H9 (cell line): ENCODE results near the gene FHOD3. TPM values are rescaled to one million over a fixed set of nuclear protein-coding genes. Genes with fewer than 3 reads are reported as not detected.

Experiments
- DNase-seq: peaks from one replicate; pipeline ENCODE4 v3.0.0-alpha.2; 2017
- H2AFZ ChIP-seq: one replicate; pipeline ENCODE4 v1.6.1; 2013; ENCODE audit warnings: mild to moderate bottlenecking, low read length, control low read depth, moderate library complexity
- H2AK5ac ChIP-seq: 2 replicates; pipeline ENCODE4 v1.6.1; 2013; ENCODE audit warnings: low read length, control low read depth, mixed read lengths; ENCODE audit not compliant: insufficient read length
- H2BK120ac ChIP-seq: one replicate; pipeline ENCODE4 v1.6.1; 2013; ENCODE audit warnings: low read depth, mild to moderate bottlenecking, low read length, control low read depth, inconsistent platforms; ENCODE audit not compliant: poor library complexity, severe bottlenecking
- H2BK12ac ChIP-seq: 2 replicates; pipeline ENCODE4 v1.6.1; 2013; ENCODE audit warnings: low read length, control low read depth, mixed read lengths, low read depth; ENCODE audit not compliant: insufficient read length
- H2BK15ac ChIP-seq: 2 replicates; pipeline ENCODE4 v1.6.1; 2013; ENCODE audit warnings: low read depth, low read length, control low read depth
- H2BK20ac ChIP-seq: one replicate; pipeline ENCODE4 v1.6.1; 2013; ENCODE audit warnings: low read depth, mild to moderate bottlenecking, low read length, control low read depth, inconsistent platforms; ENCODE audit not compliant: poor library complexity, severe bottlenecking
- H2BK5ac ChIP-seq: 2 replicates; pipeline ENCODE4 v1.6.1; 2013; ENCODE audit warnings: low read length, control low read depth, mixed read lengths; ENCODE audit not compliant: insufficient read length
- H3K14ac ChIP-seq: 2 replicates; pipeline ENCODE4 v1.6.1; 2013; ENCODE audit warnings: low read length, control low read depth; ENCODE audit not compliant: insufficient read depth
- H3K18ac ChIP-seq: 2 replicates; pipeline ENCODE4 v1.6.1; 2013; ENCODE audit warnings: low read depth, mild to moderate bottlenecking, mixed read lengths, low read length, control low read depth; ENCODE audit not compliant: insufficient read length
- H3K23ac ChIP-seq: 2 replicates; pipeline ENCODE4 v1.6.1; 2013; ENCODE audit warnings: low read length, control low read depth, mixed read lengths, low read depth; ENCODE audit not compliant: insufficient read length
- H3K23me2 ChIP-seq: 2 replicates; pipeline ENCODE4 v1.6.1; 2013; ENCODE audit warnings: low read depth, mild to moderate bottlenecking, mixed read lengths, low read length, control low read depth; ENCODE audit not compliant: insufficient read length, poor library complexity, severe bottlenecking
- H3K27ac ChIP-seq: 2 replicates; pipeline ENCODE4 v1.5.1; 2013; ENCODE audit warnings: low read length, control low read depth, mixed read lengths, low read depth; ENCODE audit not compliant: insufficient read length
- H3K27me3 ChIP-seq: 2 replicates; pipeline ENCODE4 v1.6.1; 2013; ENCODE audit warnings: low read length, control low read depth, inconsistent platforms; ENCODE audit not compliant: insufficient read depth
- H3K4ac ChIP-seq: 2 replicates; pipeline ENCODE4 v1.6.1; 2013; ENCODE audit warnings: low read depth, mild to moderate bottlenecking, control low read depth, inconsistent platforms, low read length, moderate library complexity
- H3K4me1 ChIP-seq: 2 replicates; pipeline ENCODE4 v1.6.1; 2013; ENCODE audit warnings: low read length, control low read depth, inconsistent platforms; ENCODE audit not compliant: insufficient read depth
- H3K4me2 ChIP-seq: 2 replicates; pipeline ENCODE4 v1.6.1; 2013; ENCODE audit warnings: low read length, control low read depth, mixed read lengths; ENCODE audit not compliant: insufficient read length, insufficient read depth
- H3K56ac ChIP-seq: 2 replicates; pipeline ENCODE4 v1.6.1; 2013; ENCODE audit warnings: low read depth, mild to moderate bottlenecking, mixed read lengths, low read length, control low read depth; ENCODE audit not compliant: insufficient read length
- H3K79me1 ChIP-seq: 2 replicates; pipeline ENCODE4 v1.6.1; 2013; ENCODE audit warnings: low read depth, mild to moderate bottlenecking, moderate library complexity, low read length, control low read depth, inconsistent platforms; ENCODE audit not compliant: insufficient read depth, poor library complexity, severe bottlenecking
- H3K79me2 ChIP-seq: 2 replicates; pipeline ENCODE4 v1.6.1; 2013; ENCODE audit warnings: low read length, control low read depth, inconsistent platforms; ENCODE audit not compliant: insufficient read depth
- H3K9ac ChIP-seq: 2 replicates; pipeline ENCODE4 v1.6.1; 2013; ENCODE audit warnings: low read length, control low read depth, mixed read lengths; ENCODE audit not compliant: insufficient read length; ENCODE audit errors: extremely low read depth
- H3K9me3 ChIP-seq: one replicate; pipeline ENCODE4 v1.6.1; 2013; ENCODE audit warnings: low read depth, low read length, inconsistent platforms; ENCODE audit not compliant: control insufficient read depth
- H3T11ph ChIP-seq: one replicate; pipeline ENCODE4 v1.6.1; 2013; ENCODE audit warnings: mild to moderate bottlenecking, low read length, control low read depth, inconsistent platforms
- H4K20me1 ChIP-seq: one replicate; pipeline ENCODE4 v1.6.1; 2013; ENCODE audit not compliant: control insufficient read depth, insufficient read length, insufficient read depth
- H4K5ac ChIP-seq: 2 replicates; pipeline ENCODE4 v1.6.1; 2013; ENCODE audit warnings: low read depth, mild to moderate bottlenecking, mixed read lengths, low read length, control low read depth; ENCODE audit not compliant: insufficient read length
- H4K8ac ChIP-seq: replicated peaks from 2 replicates; pipeline ENCODE4 v1.6.1; 2013; ENCODE audit warnings: low read length, control low read depth, mixed read lengths, low read depth; ENCODE audit not compliant: insufficient read length
- H4K91ac ChIP-seq: 2 replicates; pipeline ENCODE4 v1.6.1; 2013; ENCODE audit warnings: low read depth, mild to moderate bottlenecking, moderate library complexity, mixed read lengths, low read length, control low read depth; ENCODE audit not compliant: insufficient read length
- H3K27ac Mint-ChIP-seq, 3 experiments: 2 replicates in 2 of 3; 3 replicates in 1 of 3; pipeline ENCODE4 v1.8.0; 2020 to 2021; ENCODE audit warnings: mixed read lengths in 3 of 3, mild to moderate bottlenecking in 1 of 3, moderate library complexity in 1 of 3
- H3K27me3 Mint-ChIP-seq: 2 replicates; pipeline ENCODE4 v1.8.0; 2021; ENCODE audit warnings: low read depth, mild to moderate bottlenecking, moderate library complexity, mixed read lengths
- H3K36me3 Mint-ChIP-seq, 3 experiments: 2 replicates in 2 of 3; 3 replicates in 1 of 3; pipeline ENCODE4 v1.8.0; 2020 to 2021; ENCODE audit warnings: low read depth in 3 of 3, mixed read lengths in 3 of 3; ENCODE audit not compliant: insufficient read depth in 1 of 3
- H3K4me1 Mint-ChIP-seq, 2 experiments: 2 replicates each; pipeline ENCODE4 v1.8.0; 2020; ENCODE audit warnings: mixed read lengths in 2 of 2
- H3K4me3 Mint-ChIP-seq, 2 experiments: 2 replicates in 1 of 2; 3 replicates in 1 of 2; pipeline ENCODE4 v1.8.0; 2020 to 2021; ENCODE audit warnings: mild to moderate bottlenecking in 2 of 2, mixed read lengths in 2 of 2, moderate library complexity in 1 of 2
- H3K9me3 Mint-ChIP-seq, 2 experiments: 2 replicates in 1 of 2; 3 replicates in 1 of 2; pipeline ENCODE4 v1.8.0; 2020; ENCODE audit warnings: mild to moderate bottlenecking in 2 of 2, mixed read lengths in 2 of 2, moderate library complexity in 1 of 2
- WGBS: extraction: QIAGEN DNeasy Blood & Tissue Kit; methylation state at CpG from one replicate; pipeline ENCODE4 v1.1.7; 2013; ENCODE audit warnings: missing lambda C conversion rate, low lambda C conversion rate, mixed read lengths; ENCODE audit not compliant: insufficient read length; ENCODE audit errors: extremely low coverage; 5-methylcytosine and 5-hydroxymethylcytosine counted together
- total RNA-seq: library from RNA; stranded (reverse); gene quantifications from 2 replicates; pipeline ENCODE4 v1.2.1, GENCODE V29; 2021
- TF ChIP-seq, protein P1 (sequence below): fragments of 200-600 bp; sonication (generic); conservative IDR thresholded peaks from 3 replicates; pipeline ENCODE4 v1.8.0; 2021; ENCODE audit warnings: antibody characterized with exemption, mild to moderate bottlenecking

Gene FHOD3
- total RNA-seq, 1 experiment from 2014 or later: 8.0 TPM

DNA sequence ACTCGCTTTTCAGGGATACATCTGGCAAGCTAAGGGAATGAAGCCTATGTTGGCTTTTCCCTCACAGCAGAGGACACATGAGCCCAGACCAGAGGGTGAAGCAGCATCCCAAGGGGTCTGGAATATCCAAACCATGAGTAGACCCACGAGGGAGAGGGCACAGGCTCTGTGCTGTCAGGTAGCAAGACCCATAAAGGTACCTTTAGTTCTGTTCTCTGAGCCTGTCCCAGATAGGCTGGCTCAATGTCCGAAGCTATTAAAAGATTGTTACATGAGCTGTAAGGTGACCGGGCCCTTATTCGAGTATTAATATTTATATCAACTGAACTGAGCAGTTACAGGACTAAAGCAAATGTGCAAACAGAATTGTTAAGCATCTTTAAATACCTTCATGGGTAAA is 479.1 kb downstream of the FHOD3 start:
- H2AK5ac ChIP-seq: no peak overlapping the region
- no peak overlapping the region for H3K18ac ChIP-seq
- no peak overlapping the region for H4K91ac ChIP-seq
- H3K79me1 ChIP-seq: no peaks in the 10 kb centered on the region
- no peak overlapping the region for H3K4me3 Mint-ChIP-seq
- H3K79me2 ChIP-seq: no peaks in the 10 kb centered on the region
- no peak overlapping the region for H2BK12ac ChIP-seq
- no peak overlapping the region for H2BK120ac ChIP-seq
- H3K4me2 ChIP-seq: no peak overlapping the region
- no peaks in the 10 kb centered on the region for H3K9me3 ChIP-seq
- H3K27me3 Mint-ChIP-seq: peaks cover 2% of the 10 kb centered on the region
- TF ChIP-seq, protein P1, sequence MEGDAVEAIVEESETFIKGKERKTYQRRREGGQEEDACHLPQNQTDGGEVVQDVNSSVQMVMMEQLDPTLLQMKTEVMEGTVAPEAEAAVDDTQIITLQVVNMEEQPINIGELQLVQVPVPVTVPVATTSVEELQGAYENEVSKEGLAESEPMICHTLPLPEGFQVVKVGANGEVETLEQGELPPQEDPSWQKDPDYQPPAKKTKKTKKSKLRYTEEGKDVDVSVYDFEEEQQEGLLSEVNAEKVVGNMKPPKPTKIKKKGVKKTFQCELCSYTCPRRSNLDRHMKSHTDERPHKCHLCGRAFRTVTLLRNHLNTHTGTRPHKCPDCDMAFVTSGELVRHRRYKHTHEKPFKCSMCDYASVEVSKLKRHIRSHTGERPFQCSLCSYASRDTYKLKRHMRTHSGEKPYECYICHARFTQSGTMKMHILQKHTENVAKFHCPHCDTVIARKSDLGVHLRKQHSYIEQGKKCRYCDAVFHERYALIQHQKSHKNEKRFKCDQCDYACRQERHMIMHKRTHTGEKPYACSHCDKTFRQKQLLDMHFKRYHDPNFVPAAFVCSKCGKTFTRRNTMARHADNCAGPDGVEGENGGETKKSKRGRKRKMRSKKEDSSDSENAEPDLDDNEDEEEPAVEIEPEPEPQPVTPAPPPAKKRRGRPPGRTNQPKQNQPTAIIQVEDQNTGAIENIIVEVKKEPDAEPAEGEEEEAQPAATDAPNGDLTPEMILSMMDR: no peak
- no peak overlapping the region for H2AFZ ChIP-seq
- no peaks in the 10 kb centered on the region for H3K9me3 Mint-ChIP-seq
- no peak overlapping the region for H3K56ac ChIP-seq
- no peak for DNase-seq
- H3K27ac Mint-ChIP-seq: no peak overlapping the region
- peaks cover 2 to 3% of the 10 kb centered on the region in 2 experiments; a peak in 2 of 4 replicates for H3K4me1 Mint-ChIP-seq
- H3K27me3 ChIP-seq: no peaks in the 10 kb centered on the region
- H4K20me1 ChIP-seq: no peaks in the 10 kb centered on the region
- no peak overlapping the region for H3K14ac ChIP-seq
- no peak overlapping the region for H2BK20ac ChIP-seq
- H3T11ph ChIP-seq: no peak overlapping the region
- WGBS: no CpG with 5 or more reads among the region's 5 CpGs
- no peak overlapping the region for H2BK5ac ChIP-seq
- no peaks in the 10 kb centered on the region for H3K23me2 ChIP-seq
- no peak overlapping the region for H3K23ac ChIP-seq
- H3K4me1 ChIP-seq: no peaks in the 10 kb centered on the region
- no peak overlapping the region for H3K9ac ChIP-seq
- no peak overlapping the region for H3K4ac ChIP-seq
- no peak overlapping the region for H3K27ac ChIP-seq
- H3K36me3 Mint-ChIP-seq: no peaks in the 10 kb centered on the region; a peak in 2 of 7 replicates
- H4K8ac ChIP-seq: no peak overlapping the region
- no peak overlapping the region for H2BK15ac ChIP-seq
- H4K5ac ChIP-seq: no peak overlapping the region
